HepG2 (cell line): ENCODE results near the gene DMBT1. TPM values are rescaled to one million over a fixed set of nuclear protein-coding genes. Genes with fewer than 3 reads are reported as not detected.

Experiments
- ATAC-seq: fragments of 200-7000 bp; cut with Tn5 transposase; 3 replicates; pipeline ENCODE4 v1.9.1; 2020; ENCODE audit warnings: mild to moderate bottlenecking, moderate library complexity
- BruUV-seq: library from RNA; stranded (reverse); fragments of 400-500 nt; replicated peaks from 2 replicates; lab custom pipeline; 2021; lab: Mats Ljungman, UMichigan
- CTCF ChIA-PET: fragments of 300-600 bp; formaldehyde crosslinking; extraction: SDS; loops from one replicate; lab custom pipeline; 2021; ENCODE audit warnings: low total read pairs, inconsistent platforms, low intra/inter-chr PET ratio; lab: Yijun Ruan, JAX
- POLR2A ChIA-PET: fragments of 350-600 bp; sonication (Branson Sonifier 250); formaldehyde crosslinking; loops from one replicate; lab custom pipeline; 2020; ENCODE audit warnings: antibody characterized with exemption, inconsistent platforms; lab: Yijun Ruan, JAX
- DNase-seq: peaks from one replicate; pipeline ENCODE4 v3.0.0-alpha.2; 2015; ENCODE audit warnings: low spot score
- FAIRE-seq: peaks from 3 replicates; lab custom pipeline; 2011; peaks lifted over from hg19 to GRCh38; lab: Jason Lieb, UNC
- H2AFZ ChIP-seq: one replicate; pipeline ENCODE4 v1.6.1; 2011; ENCODE audit warnings: low read length, inconsistent platforms
- H3K27ac ChIP-seq: fragments of 300-600 bp; 3 replicates; pipeline ENCODE4 v1.8.0; 2011; ENCODE audit warnings: mixed run types, mild to moderate bottlenecking, mixed read lengths, low read length, inconsistent platforms; ENCODE audit not compliant: insufficient read depth; ENCODE audit errors: extremely low read length
- H3K27me3 ChIP-seq, 2 experiments: fragments of 200-600 bp in 1 of 2; 2 replicates in 1 of 2; 3 replicates in 1 of 2; pipeline versions ENCODE4 v1.6.0 to v1.8.0; 2011; ENCODE audit warnings: low read length in 2 of 2, mild to moderate bottlenecking in 2 of 2, moderate library complexity in 2 of 2, inconsistent platforms in 1 of 2; ENCODE audit not compliant: insufficient read depth in 2 of 2, control insufficient read depth in 1 of 2
- H3K36me3 ChIP-seq, 2 experiments: fragments of 200-600 bp in 1 of 2; replicated peaks in 1 of 2; 2 replicates in 1 of 2; 3 replicates in 1 of 2; pipeline versions ENCODE4 v1.5.1 to v1.8.0; 2011; ENCODE audit warnings: low read length in 2 of 2, inconsistent platforms in 1 of 2; ENCODE audit not compliant: insufficient read depth in 2 of 2, control insufficient read depth in 1 of 2
- H3K4me1 ChIP-seq: 2 replicates; pipeline ENCODE4 v1.5.1; 2012; ENCODE audit warnings: low read length, inconsistent platforms; ENCODE audit not compliant: insufficient read depth
- H3K4me2 ChIP-seq: 2 replicates; pipeline ENCODE4 v1.6.0; 2011; ENCODE audit warnings: low read depth, low read length, inconsistent platforms
- H3K4me3 ChIP-seq, 3 experiments: fragments of 200-600 bp in 1 of 3; sonication (generic), shearing (Covaris generic) in 1 of 3; replicated peaks in 1 of 3; 2 replicates each; pipeline ENCODE4 v1.5.1; 2011 to 2016; ENCODE audit warnings: low read length in 3 of 3, inconsistent platforms in 2 of 3, low read depth in 2 of 3, mild to moderate bottlenecking in 2 of 3, control low read depth in 1 of 3, mixed read lengths in 1 of 3; ENCODE audit not compliant: insufficient read depth in 1 of 3
- H3K79me2 ChIP-seq: one replicate; pipeline ENCODE4 v1.6.1; 2011; ENCODE audit warnings: low read length, inconsistent platforms; ENCODE audit not compliant: insufficient read depth
- H3K9ac ChIP-seq: 2 replicates; pipeline ENCODE4 v1.6.0; 2011; ENCODE audit warnings: mild to moderate bottlenecking, low read depth, low read length, inconsistent platforms; ENCODE audit not compliant: insufficient read depth
- H3K9me3 ChIP-seq: 2 replicates; pipeline ENCODE4 v1.5.1; 2012; ENCODE audit warnings: mild to moderate bottlenecking, low read length
- H4K20me1 ChIP-seq: 2 replicates; pipeline ENCODE4 v1.6.0; 2011; ENCODE audit warnings: inconsistent platforms, mild to moderate bottlenecking, low read length, moderate library complexity; ENCODE audit not compliant: insufficient read depth
- ARNT2 ChIP-seq: sonication (generic); formaldehyde crosslinking; IDR thresholded peaks from 2 replicates; pipeline ENCODE4 v1.8.0; 2022; ENCODE audit warnings: mild to moderate bottlenecking, low read depth, missing genetic modification reagents, moderate library complexity
- MTF1 ChIP-seq: sonication (generic); formaldehyde crosslinking; IDR thresholded peaks from 2 replicates; pipeline ENCODE4 v1.5.0; 2020; ENCODE audit warnings: missing genetic modification reagents
- NFKB2 ChIP-seq: sonication (generic); formaldehyde crosslinking; IDR thresholded peaks from 2 replicates; pipeline ENCODE4 v1.4.0; 2020; ENCODE audit warnings: missing genetic modification reagents, borderline replicate concordance
- PHF21A ChIP-seq: sonication (generic); formaldehyde crosslinking; IDR thresholded peaks from 2 replicates; pipeline ENCODE4 v1.5.0; 2020; ENCODE audit warnings: mild to moderate bottlenecking, missing genetic modification reagents
- SMARCC2 ChIP-seq: fragments of 450-650 bp; IDR thresholded peaks from 2 replicates; pipeline ENCODE4 v1.6.1; 2017; ENCODE audit warnings: antibody characterized with exemption, mild to moderate bottlenecking
- SRSF1 ChIP-seq: fragments of 200-400 bp; formaldehyde crosslinking; optimal IDR thresholded peaks from 2 replicates; pipeline ENCODE3; 2017; ENCODE audit warnings: mild to moderate bottlenecking, low read depth, low read length, moderate library complexity
- STAT5B ChIP-seq: sonication (generic); formaldehyde crosslinking; IDR thresholded peaks from 2 replicates; pipeline ENCODE4 v1.4.0; 2020; ENCODE audit warnings: missing genetic modification reagents
- ZNF724P ChIP-seq: sonication (generic); formaldehyde crosslinking; IDR thresholded peaks from 2 replicates; pipeline ENCODE4 v1.8.0; 2022; ENCODE audit warnings: missing genetic modification reagents, borderline replicate concordance
- ZNF788 ChIP-seq: sonication (generic); formaldehyde crosslinking; IDR thresholded peaks from 2 replicates; pipeline ENCODE4 v1.5.0; 2020; ENCODE audit warnings: mild to moderate bottlenecking, missing genetic modification reagents, borderline replicate concordance
- WGBS: methylation state at CpG from one replicate; pipeline ENCODE4 v1.1.6; 2017; ENCODE audit warnings: low lambda C conversion rate; 5-methylcytosine and 5-hydroxymethylcytosine counted together
- in situ Hi-C: cut with HindIII; loops from 2 replicates; pipeline ENCODE4 v1.10.0; 2017; ENCODE audit warnings: low pct_unique_long_range_greater_than_20kb; ENCODE audit not compliant: extremely low pct_ligation_motif_present
- intact Hi-C: fragments of 100-400 bp; cut with micrococcal nuclease; formaldehyde crosslinking; loops from one replicate; pipeline ENCODE4 v1.10.0; 2022; ENCODE audit not compliant: unreplicated experiment
- polyA plus RNA-seq, 8 experiments: library from polyadenylated mRNA; depleted of rRNA in 3 of 8; stranded (reverse) in 7 of 8; unstranded in 1 of 8; fragments of >200 nt; fragmentation: Illumina TruSeq in 4 of 8; extraction: Trizol in 4 of 8; gene quantifications; 2 replicates each; pipeline versions ENCODE4 v1.2.1 to v1.2.3, GENCODE V29; 2011 to 2016; ENCODE audit warnings: low read depth in 4 of 8, missing spikeins in 1 of 8, mixed read lengths in 1 of 8; ENCODE audit not compliant: insufficient read depth in 1 of 8
- total RNA-seq, 5 experiments: library from RNA; depleted of rRNA; stranded (reverse); fragments of >200 nt; fragmentation: Illumina TruSeq; extraction: Trizol; gene quantifications; 2 replicates each; pipeline ENCODE4 v1.2.3, GENCODE V29; 2016; ENCODE audit warnings: low read depth in 1 of 5
- TF ChIP-seq, protein P1 (sequence below): sonication (generic); formaldehyde crosslinking; IDR thresholded peaks from 2 replicates; pipeline ENCODE4 v1.9.0; 2022; ENCODE audit warnings: missing genetic modification reagents, mild to moderate bottlenecking, borderline replicate concordance
- TF ChIP-seq, protein P2 (sequence below): sonication (generic); formaldehyde crosslinking; IDR thresholded peaks from 2 replicates; pipeline ENCODE4 v1.5.0; 2020; ENCODE audit warnings: mild to moderate bottlenecking, missing genetic modification reagents, borderline replicate concordance
- TF ChIP-seq, protein P3 (sequence below): IDR thresholded peaks from 2 replicates; pipeline ENCODE4 v1.6.1; 2016; ENCODE audit warnings: low read depth

DMBT1 gene
- total and polyA plus RNA-seq, 2 of the 13 experiments (the other 11 are each of a cell fraction or from before 2014, with no cell fraction given) = not detected

DNA sequence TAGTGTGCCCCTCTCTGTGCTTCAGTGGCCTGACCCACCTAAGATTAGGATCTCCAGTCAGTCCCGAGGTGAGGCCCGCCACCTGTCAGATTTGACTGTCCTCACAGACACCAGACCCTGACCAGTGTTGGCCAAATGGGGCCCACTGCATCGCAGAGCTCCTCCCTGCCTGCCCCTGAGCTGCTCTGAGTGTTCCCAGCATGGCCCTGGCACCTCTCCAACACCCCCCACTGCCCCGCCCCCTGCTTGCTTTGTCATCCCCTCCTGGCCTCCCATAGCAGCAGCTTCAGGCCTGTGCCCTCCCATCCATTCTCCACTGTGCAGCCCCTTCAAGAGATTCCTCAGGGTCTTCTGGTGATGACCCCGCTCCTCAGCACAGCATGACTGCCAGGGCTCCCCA lies 71.5 kb downstream of the DMBT1 start:
- Histone ChIP-seq H3K79me2 (no peaks in the 10 kb centered on the region), H2AFZ (no peak overlapping the region), H3K9ac (no peak overlapping the region), H3K4me3 (no peak overlapping the region), H3K4me1 (no peaks in the 10 kb centered on the region), H3K27me3 (peaks cover 0 to 5% of the 10 kb centered on the region in 2 experiments; a peak in 4 of 5 replicates), H3K36me3 (no peaks in the 10 kb centered on the region), H3K9me3 (no peaks in the 10 kb centered on the region), H4K20me1 (no peaks in the 10 kb centered on the region), H3K27ac (no peak overlapping the region), H3K4me2 (no peak overlapping the region)
- in situ Hi-C loops = loop anchor here (25.0 kb wide), 1 partner anchor 930 kb away; no protein-coding TSS in a partner anchor
- no peak for ATAC-seq
- intact Hi-C loops = no loop called here
- TF ChIP-seq, protein P1, sequence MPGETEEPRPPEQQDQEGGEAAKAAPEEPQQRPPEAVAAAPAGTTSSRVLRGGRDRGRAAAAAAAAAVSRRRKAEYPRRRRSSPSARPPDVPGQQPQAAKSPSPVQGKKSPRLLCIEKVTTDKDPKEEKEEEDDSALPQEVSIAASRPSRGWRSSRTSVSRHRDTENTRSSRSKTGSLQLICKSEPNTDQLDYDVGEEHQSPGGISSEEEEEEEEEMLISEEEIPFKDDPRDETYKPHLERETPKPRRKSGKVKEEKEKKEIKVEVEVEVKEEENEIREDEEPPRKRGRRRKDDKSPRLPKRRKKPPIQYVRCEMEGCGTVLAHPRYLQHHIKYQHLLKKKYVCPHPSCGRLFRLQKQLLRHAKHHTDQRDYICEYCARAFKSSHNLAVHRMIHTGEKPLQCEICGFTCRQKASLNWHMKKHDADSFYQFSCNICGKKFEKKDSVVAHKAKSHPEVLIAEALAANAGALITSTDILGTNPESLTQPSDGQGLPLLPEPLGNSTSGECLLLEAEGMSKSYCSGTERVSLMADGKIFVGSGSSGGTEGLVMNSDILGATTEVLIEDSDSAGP (CRISPR knock-in tag) = no peak
- no peak for TF ChIP-seq ARNT2 (CRISPR knock-in tag)
- TF ChIP-seq SMARCC2 = no peak
- TF ChIP-seq, protein P2, sequence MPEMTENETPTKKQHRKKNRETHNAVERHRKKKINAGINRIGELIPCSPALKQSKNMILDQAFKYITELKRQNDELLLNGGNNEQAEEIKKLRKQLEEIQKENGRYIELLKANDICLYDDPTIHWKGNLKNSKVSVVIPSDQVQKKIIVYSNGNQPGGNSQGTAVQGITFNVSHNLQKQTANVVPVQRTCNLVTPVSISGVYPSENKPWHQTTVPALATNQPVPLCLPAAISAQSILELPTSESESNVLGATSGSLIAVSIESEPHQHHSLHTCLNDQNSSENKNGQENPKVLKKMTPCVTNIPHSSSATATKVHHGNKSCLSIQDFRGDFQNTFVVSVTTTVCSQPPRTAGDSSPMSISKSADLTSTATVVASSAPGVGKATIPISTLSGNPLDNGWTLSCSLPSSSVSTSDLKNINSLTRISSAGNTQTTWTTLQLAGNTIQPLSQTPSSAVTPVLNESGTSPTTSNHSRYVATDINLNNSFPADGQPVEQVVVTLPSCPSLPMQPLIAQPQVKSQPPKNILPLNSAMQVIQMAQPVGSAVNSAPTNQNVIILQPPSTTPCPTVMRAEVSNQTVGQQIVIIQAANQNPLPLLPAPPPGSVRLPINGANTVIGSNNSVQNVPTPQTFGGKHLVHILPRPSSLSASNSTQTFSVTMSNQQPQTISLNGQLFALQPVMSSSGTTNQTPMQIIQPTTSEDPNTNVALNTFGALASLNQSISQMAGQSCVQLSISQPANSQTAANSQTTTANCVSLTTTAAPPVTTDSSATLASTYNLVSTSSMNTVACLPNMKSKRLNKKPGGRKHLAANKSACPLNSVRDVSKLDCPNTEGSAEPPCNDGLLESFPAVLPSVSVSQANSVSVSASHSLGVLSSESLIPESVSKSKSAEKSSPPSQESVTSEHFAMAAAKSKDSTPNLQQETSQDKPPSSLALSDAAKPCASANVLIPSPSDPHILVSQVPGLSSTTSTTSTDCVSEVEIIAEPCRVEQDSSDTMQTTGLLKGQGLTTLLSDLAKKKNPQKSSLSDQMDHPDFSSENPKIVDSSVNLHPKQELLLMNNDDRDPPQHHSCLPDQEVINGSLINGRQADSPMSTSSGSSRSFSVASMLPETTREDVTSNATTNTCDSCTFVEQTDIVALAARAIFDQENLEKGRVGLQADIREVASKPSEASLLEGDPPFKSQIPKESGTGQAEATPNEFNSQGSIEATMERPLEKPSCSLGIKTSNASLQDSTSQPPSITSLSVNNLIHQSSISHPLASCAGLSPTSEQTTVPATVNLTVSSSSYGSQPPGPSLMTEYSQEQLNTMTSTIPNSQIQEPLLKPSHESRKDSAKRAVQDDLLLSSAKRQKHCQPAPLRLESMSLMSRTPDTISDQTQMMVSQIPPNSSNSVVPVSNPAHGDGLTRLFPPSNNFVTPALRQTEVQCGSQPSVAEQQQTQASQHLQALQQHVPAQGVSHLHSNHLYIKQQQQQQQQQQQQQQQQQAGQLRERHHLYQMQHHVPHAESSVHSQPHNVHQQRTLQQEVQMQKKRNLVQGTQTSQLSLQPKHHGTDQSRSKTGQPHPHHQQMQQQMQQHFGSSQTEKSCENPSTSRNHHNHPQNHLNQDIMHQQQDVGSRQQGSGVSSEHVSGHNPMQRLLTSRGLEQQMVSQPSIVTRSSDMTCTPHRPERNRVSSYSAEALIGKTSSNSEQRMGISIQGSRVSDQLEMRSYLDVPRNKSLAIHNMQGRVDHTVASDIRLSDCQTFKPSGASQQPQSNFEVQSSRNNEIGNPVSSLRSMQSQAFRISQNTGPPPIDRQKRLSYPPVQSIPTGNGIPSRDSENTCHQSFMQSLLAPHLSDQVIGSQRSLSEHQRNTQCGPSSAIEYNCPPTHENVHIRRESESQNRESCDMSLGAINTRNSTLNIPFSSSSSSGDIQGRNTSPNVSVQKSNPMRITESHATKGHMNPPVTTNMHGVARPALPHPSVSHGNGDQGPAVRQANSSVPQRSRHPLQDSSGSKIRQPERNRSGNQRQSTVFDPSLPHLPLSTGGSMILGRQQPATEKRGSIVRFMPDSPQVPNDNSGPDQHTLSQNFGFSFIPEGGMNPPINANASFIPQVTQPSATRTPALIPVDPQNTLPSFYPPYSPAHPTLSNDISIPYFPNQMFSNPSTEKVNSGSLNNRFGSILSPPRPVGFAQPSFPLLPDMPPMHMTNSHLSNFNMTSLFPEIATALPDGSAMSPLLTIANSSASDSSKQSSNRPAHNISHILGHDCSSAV (CRISPR knock-in tag) = no peak
- TF ChIP-seq NFKB2 (CRISPR knock-in tag) = no peak
- TF ChIP-seq SRSF1 = no peak
- TF ChIP-seq ZNF788 (CRISPR knock-in tag) = no peak
- no peak for TF ChIP-seq ZNF724P (CRISPR knock-in tag)
- TF ChIP-seq, protein P3, sequence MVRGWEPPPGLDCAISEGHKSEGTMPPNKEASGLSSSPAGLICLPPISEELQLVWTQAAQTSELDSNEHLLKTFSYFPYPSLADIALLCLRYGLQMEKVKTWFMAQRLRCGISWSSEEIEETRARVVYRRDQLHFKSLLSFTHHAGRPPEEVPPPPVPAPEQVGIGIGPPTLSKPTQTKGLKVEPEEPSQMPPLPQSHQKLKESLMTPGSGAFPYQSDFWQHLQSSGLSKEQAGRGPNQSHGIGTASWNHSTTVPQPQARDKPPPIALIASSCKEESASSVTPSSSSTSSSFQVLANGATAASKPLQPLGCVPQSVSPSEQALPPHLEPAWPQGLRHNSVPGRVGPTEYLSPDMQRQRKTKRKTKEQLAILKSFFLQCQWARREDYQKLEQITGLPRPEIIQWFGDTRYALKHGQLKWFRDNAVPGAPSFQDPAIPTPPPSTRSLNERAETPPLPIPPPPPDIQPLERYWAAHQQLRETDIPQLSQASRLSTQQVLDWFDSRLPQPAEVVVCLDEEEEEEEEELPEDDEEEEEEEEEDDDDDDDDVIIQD (CRISPR knock-in tag) = no peak
- TF ChIP-seq STAT5B = no peak
- no peak for TF ChIP-seq MTF1 (CRISPR knock-in tag)
- TF ChIP-seq PHF21A (CRISPR knock-in tag) = no peak
- BruUV-seq = no TSS peak
- no peak for FAIRE-seq
- 0% methylated on average over 5 of the region's 5 CpGs for WGBS
- DNase-seq = no peak
- ChIA-PET POLR2A (no interaction called here), CTCF (no interaction called here)
